Ishikawa (cell line): ENCODE measurements around the gene DDN.

Source experiments
- CEBPB ChIP-seq: IDR thresholded peaks from 2 replicates; pipeline ENCODE4 v1.6.1; 2012
- CREB1 ChIP-seq: IDR thresholded peaks from 2 replicates; pipeline ENCODE4 v1.6.1; 2012; ENCODE audit warnings: low read depth
- EGR1 ChIP-seq: IDR thresholded peaks from 2 replicates; pipeline ENCODE4 v1.6.1; 2012
- EP300 ChIP-seq: IDR thresholded peaks from 2 replicates; pipeline ENCODE4 v1.6.1; 2012; ENCODE audit warnings: borderline replicate concordance
- FOXM1 ChIP-seq: IDR thresholded peaks from 2 replicates; pipeline ENCODE4 v1.6.1; 2012; ENCODE audit warnings: low read depth, borderline replicate concordance
- MAX ChIP-seq: IDR thresholded peaks from 2 replicates; pipeline ENCODE4 v1.6.1; 2012
- NFIC ChIP-seq: IDR thresholded peaks from 2 replicates; pipeline ENCODE4 v1.6.1; 2012
- RAD21 ChIP-seq: IDR thresholded peaks from 2 replicates; pipeline ENCODE4 v1.6.1; 2012; ENCODE audit warnings: low read depth
- REST ChIP-seq: IDR thresholded peaks from 2 replicates; pipeline ENCODE4 v1.6.1; 2012; ENCODE audit warnings: low read depth, mild to moderate bottlenecking
- TAF1 ChIP-seq: IDR thresholded peaks from 2 replicates; pipeline ENCODE4 v1.6.1; 2012; ENCODE audit warnings: low read depth, mild to moderate bottlenecking
- TCF12 ChIP-seq: IDR thresholded peaks from 2 replicates; pipeline ENCODE4 v1.6.1; 2012; ENCODE audit warnings: low read depth
- TEAD4 ChIP-seq: IDR thresholded peaks from 2 replicates; pipeline ENCODE4 v1.6.1; 2012
- USF1 ChIP-seq: IDR thresholded peaks from 2 replicates; pipeline ENCODE4 v1.6.1; 2012
- YY1 ChIP-seq: IDR thresholded peaks from 2 replicates; pipeline ENCODE4 v1.6.1; 2012; ENCODE audit warnings: low read depth
- ZBTB7A ChIP-seq: IDR thresholded peaks from 2 replicates; pipeline ENCODE4 v1.6.1; 2012; ENCODE audit warnings: low read depth

Gene DDN

GRCh38 chr12:49031573-49032161, 32.5 kb upstream of the DDN start:
- TF ChIP-seq USF1 (no peak), CEBPB (no peak), TCF12 (no peak), YY1 (no peak), RAD21 (no peak)

GRCh38 chr12:49030714-49031572, 31.8 kb upstream of the DDN start:
- no peak for TF ChIP-seq NFIC

GRCh38 chr12:49030119-49030518, 30.9 kb upstream of the DDN start:
- no peak for TF ChIP-seq TCF12

GRCh38 chr12:49028666-49029275, 29.6 kb upstream of the DDN start:
- no peak for TF ChIP-seq EGR1
- no peak for TF ChIP-seq ZBTB7A
- TF ChIP-seq CREB1: no peak
- no peak for TF ChIP-seq MAX
- no peak for TF ChIP-seq TCF12
- no peak for TF ChIP-seq CEBPB
- TF ChIP-seq USF1: no peak
- no peak for TF ChIP-seq FOXM1
- TF ChIP-seq TEAD4: no peak
- TF ChIP-seq REST: no peak
- no peak for TF ChIP-seq RAD21
- TF ChIP-seq NFIC: no peak
- TF ChIP-seq EP300: no peak
- TF ChIP-seq YY1: no peak
- TF ChIP-seq TAF1: no peak

GRCh38 chr12:49027846-49028555, 28.8 kb upstream of the DDN start:
- TF ChIP-seq TEAD4 (no peak), RAD21 (no peak), FOXM1 (no peak), CEBPB (no peak)

- no peak for TF ChIP-seq NFIC
Observed at GRCh38 chr12:49026678-49027480, 27.7 kb upstream of the DDN start.

GRCh38 chr12:49026101-49026500, 26.9 kb upstream of the DDN start:
- TF ChIP-seq USF1: no peak
- TF ChIP-seq EGR1: no peak
- TF ChIP-seq ZBTB7A: no peak
- no peak for TF ChIP-seq CREB1
- no peak for TF ChIP-seq YY1
- no peak for TF ChIP-seq EP300
- TF ChIP-seq CEBPB: no peak
- no peak for TF ChIP-seq NFIC
- TF ChIP-seq TCF12: no peak
- TF ChIP-seq TAF1: no peak
- TF ChIP-seq FOXM1: no peak
- TF ChIP-seq TEAD4: no peak
- no peak for TF ChIP-seq RAD21
- no peak for TF ChIP-seq MAX
- TF ChIP-seq REST: no peak
